BLaER1 (cell line): ENCODE data around the gene TMEM184A.
"Not testable (repeated sequence)": the region's sequence is repeated elsewhere in the genome, so short reads cannot be mapped to it uniquely, and the experiment has no call there.

Experiments used
- H3K27ac ChIP-seq: shearing (Covaris generic); formaldehyde crosslinking; 2 replicates; pipeline ENCODE4 v1.8.1; 2022
- H3K27me3 ChIP-seq: shearing (Covaris generic); formaldehyde crosslinking; 2 replicates; pipeline ENCODE4 v1.8.1; 2022
- H3K36me3 ChIP-seq: shearing (Covaris generic); formaldehyde crosslinking; 2 replicates; pipeline ENCODE4 v1.8.1; 2022
- H3K4me1 ChIP-seq: shearing (Covaris generic); formaldehyde crosslinking; 2 replicates; pipeline ENCODE4 v1.8.1; 2022
- H3K4me2 ChIP-seq: shearing (Covaris generic); formaldehyde crosslinking; 2 replicates; pipeline ENCODE4 v1.8.1; 2022
- H3K4me3 ChIP-seq: shearing (Covaris generic); formaldehyde crosslinking; 2 replicates; pipeline ENCODE4 v1.8.1; 2022
- H3K9ac ChIP-seq: shearing (Covaris generic); formaldehyde crosslinking; 2 replicates; pipeline ENCODE4 v1.8.1; 2022
- H3K9me3 ChIP-seq: shearing (Covaris generic); formaldehyde crosslinking; 2 replicates; pipeline ENCODE4 v1.8.1; 2022
- H4K20me1 ChIP-seq: shearing (Covaris generic); formaldehyde crosslinking; 2 replicates; pipeline ENCODE4 v1.8.1; 2022
- Cebpa-rat ChIP-seq: shearing (Covaris generic); IDR thresholded peaks from 2 replicates; pipeline ENCODE4 v1.8.1; 2022

TMEM184A gene

DNA sequence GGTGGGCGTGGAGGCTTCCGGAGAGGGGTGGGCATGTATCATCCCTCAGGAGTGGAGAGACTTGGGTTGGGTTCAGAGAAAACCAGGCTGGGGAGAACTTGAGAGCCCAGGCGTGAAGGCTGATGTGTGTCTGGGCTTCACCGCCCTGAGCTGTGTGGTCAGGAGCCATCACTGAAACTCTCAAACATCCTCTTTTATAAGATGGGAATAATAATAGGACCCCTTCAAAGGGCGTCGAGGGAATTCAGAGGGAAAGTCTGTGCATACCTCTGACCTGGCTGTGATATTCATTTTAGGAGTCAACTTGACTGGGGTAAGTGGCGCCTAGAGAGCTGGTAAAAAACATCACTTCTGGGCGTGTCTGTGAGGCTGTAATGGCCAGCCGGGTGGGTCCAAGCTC, 34.9 kb upstream of the TMEM184A start:
- H3K4me3 ChIP-seq: peak overlapping the region; percentile 55
- H3K27me3 ChIP-seq: no peaks in the 10 kb centered on the region
- H3K9me3 ChIP-seq: peaks cover 11% of the 10 kb centered on the region
- H3K36me3 ChIP-seq: no peaks in the 10 kb centered on the region
- H4K20me1 ChIP-seq: no peaks in the 10 kb centered on the region
- no peak for TF ChIP-seq Cebpa-rat
- H3K4me1 ChIP-seq: peaks cover 77% of the 10 kb centered on the region
- peak overlapping the region; percentile 81 for H3K27ac ChIP-seq
- H3K4me2 ChIP-seq: peak overlapping the region; percentile 93
- peak overlapping the region; percentile 54 for H3K9ac ChIP-seq

DNA sequence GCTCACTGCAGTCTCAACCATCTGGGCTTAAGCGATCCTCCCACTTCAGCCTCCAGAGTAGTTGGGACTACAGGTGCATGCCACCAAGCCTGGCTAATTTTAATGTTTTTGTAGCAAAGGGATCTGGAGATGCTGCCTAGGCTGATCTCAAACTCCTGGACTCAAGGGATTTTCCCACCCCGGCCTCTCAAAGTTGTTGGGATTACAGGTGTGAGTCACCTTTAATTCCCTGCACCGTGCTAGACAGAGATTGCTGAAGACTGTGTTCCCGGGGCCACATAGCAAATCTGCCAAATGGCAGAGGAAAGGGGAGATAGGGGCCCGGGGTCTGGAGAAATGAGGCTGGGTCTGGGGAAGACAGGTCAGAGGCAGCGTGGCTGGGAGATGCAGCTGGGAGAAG, 34.5 kb upstream of the TMEM184A start:
- H3K4me2 ChIP-seq: peak overlapping the region; percentile 93
- TF ChIP-seq Cebpa-rat: no peak
- H3K27me3 ChIP-seq: no peaks in the 10 kb centered on the region
- peak overlapping the region; percentile 81 for H3K27ac ChIP-seq
- no peaks in the 10 kb centered on the region for H3K36me3 ChIP-seq
- H3K4me1 ChIP-seq: peaks cover 82% of the 10 kb centered on the region
- H3K4me3 ChIP-seq: 0 out of 2 replicates have a peak overlapping the region, but pooled peaks have one; percentile 55
- no peaks in the 10 kb centered on the region for H4K20me1 ChIP-seq
- H3K9me3 ChIP-seq: peaks cover 11% of the 10 kb centered on the region
- H3K9ac ChIP-seq: peak overlapping the region; percentile 54; the same call in 1 of the 2 replicates

DNA sequence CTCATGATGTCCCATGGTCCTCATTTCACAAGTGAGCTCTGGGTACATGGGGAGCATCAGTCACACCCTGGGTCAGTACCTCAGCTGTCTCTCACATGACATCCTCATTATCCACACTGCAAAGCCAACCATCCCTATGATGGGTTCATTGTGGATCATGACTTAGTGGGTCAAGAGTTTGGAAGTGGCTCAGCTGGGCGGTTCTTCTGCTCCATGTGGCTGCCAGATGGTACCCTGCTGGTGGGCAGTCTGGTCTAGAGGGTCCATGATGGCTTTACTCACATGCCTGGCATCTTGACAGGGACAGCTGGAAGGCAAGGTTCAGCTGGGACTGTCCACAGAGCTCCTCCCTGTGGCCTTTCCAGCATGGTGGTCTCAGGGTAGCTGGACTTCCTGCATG, 33.0 kb upstream of the TMEM184A start:
- Histone ChIP-seq H3K27ac (no peak overlapping the region), H3K4me2 (peak overlapping the region; percentile 93), H3K27me3 (no peaks in the 10 kb centered on the region), H3K9ac (no peak overlapping the region), H3K4me3 (no peak overlapping the region), H3K36me3 (no peaks in the 10 kb centered on the region), H3K9me3 (peaks cover 11% of the 10 kb centered on the region), H4K20me1 (no peaks in the 10 kb centered on the region), H3K4me1 (peaks cover 97% of the 10 kb centered on the region)
- no peak for TF ChIP-seq Cebpa-rat

DNA sequence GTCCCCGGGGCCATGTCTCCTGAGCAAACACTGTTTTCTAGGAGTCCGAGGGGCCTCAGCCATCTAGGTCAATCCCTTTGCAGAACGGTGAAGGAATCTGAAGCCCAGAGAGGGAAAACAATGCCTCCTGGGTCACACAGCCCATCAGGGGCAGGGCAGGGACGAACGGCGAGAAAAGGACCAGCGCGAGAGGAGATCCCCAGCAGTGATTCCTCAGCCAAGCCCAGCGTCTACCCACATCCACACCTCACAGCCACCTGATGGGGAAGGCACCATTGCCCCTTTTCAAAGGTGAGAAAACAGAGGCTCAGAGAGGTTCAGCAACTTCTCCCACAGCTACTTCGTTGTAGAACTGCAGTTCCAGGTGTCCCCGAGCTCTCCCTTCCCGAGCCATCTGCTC, 31.7 kb upstream of the TMEM184A start:
- Histone ChIP-seq H3K4me3 (no peak overlapping the region), H3K4me2 (peak overlapping the region; percentile 93), H4K20me1 (no peaks in the 10 kb centered on the region), H3K9ac (no peak overlapping the region), H3K27me3 (no peaks in the 10 kb centered on the region), H3K27ac (no peak overlapping the region), H3K4me1 (peaks cover 95% of the 10 kb centered on the region), H3K9me3 (peaks cover 11% of the 10 kb centered on the region), H3K36me3 (no peaks in the 10 kb centered on the region)
- TF ChIP-seq Cebpa-rat: no peak

DNA sequence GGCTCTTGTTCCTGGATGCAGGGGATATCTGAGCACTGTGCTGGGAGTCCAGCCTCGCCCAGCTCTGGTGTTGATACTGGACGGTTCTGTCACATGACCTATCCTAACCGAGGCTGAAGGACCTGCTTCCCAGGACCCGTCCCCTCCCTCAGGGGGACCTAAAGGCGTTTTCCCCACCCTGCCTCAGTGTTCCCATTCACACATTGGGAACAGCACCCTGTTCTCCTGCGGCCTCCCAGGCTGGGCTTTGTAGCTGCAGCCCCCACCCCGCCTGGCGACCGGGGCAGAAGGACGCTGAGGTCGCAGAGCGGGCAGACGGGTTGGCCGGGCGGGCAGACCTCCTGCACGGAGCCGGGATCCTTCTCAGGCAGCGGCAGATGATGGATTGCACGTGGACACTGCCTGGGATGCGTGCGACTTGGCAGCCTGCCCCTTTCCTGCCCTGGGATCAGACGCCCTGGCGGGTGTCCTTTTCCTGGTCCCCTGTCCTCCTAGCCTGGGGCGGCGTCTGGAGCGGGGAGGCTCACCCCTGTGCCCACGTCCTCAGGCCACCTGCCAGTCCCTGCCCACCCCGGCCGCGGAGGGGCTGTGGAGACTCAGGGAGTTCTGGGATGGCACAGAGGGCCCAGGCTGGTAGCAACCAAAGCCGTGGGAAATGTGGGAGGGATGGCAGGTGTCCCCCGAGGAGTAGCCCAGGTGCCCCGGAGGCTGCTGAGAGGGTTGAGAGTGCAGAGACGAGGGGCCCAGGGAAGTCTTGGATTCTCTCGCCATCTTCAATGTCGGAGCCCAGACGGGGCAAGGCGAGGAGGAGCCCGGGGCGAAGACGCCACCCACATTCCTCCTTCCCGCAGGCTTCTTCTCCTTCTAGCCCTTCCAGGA, 31.1 kb upstream of the TMEM184A start:
- Histone ChIP-seq H4K20me1 (no peaks in the 10 kb centered on the region), H3K4me2 (peak overlapping the region; percentile 93), H3K4me1 (peaks cover 92% of the 10 kb centered on the region), H3K9me3 (peaks cover 11% of the 10 kb centered on the region), H3K9ac (peak overlapping the region; percentile 56), H3K36me3 (no peaks in the 10 kb centered on the region), H3K27me3 (no peaks in the 10 kb centered on the region), H3K27ac (peak overlapping the region; percentile 80; the same call in 1 of the 2 replicates), H3K4me3 (peak overlapping the region; percentile 44; the same call in 1 of the 2 replicates)
- TF ChIP-seq Cebpa-rat: no peak

DNA sequence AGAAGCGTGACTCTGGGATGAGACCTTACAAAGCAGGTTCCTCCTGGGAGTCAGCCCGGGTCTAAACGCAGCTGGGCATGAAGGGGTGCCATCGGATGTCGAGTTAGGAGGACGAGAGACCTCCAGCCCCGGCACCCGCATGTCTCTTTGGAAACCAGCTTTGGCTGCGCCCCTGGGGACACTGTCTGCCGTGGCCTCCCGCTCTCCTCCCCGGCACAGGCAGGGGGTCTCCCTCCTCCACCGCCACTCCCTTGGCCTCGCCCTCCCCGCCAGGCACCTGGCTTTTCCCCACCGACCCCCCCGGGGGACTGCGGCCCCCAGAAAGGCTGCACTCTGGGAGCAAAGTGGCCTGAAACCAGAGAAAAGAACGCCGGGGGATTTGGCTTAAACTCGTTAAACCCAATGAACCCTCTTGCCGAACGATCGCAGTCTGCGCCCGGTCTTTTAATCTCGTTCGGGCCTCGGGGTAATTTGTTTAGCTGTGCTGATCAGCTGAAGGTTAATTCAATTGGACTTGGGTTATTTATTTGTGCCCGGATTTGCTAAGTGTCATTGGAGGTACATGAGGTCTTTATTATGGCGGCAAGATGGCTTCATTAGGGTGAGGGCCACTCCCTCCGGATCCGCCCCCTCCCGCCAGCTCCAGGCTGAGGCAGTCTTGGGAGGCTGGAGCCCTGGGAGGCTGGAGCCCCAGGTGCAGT, 30.3 kb upstream of the TMEM184A start:
- Histone ChIP-seq H3K27me3 (no peaks in the 10 kb centered on the region), H3K27ac (peak overlapping the region; percentile 80), H3K4me1 (peaks cover 92% of the 10 kb centered on the region), H3K9ac (peak overlapping the region; percentile 56), H3K36me3 (no peaks in the 10 kb centered on the region), H3K9me3 (peaks cover 11% of the 10 kb centered on the region), H4K20me1 (no peaks in the 10 kb centered on the region), H3K4me2 (peak overlapping the region; percentile 93), H3K4me3 (peak overlapping the region; percentile 44)
- no peak for TF ChIP-seq Cebpa-rat

DNA sequence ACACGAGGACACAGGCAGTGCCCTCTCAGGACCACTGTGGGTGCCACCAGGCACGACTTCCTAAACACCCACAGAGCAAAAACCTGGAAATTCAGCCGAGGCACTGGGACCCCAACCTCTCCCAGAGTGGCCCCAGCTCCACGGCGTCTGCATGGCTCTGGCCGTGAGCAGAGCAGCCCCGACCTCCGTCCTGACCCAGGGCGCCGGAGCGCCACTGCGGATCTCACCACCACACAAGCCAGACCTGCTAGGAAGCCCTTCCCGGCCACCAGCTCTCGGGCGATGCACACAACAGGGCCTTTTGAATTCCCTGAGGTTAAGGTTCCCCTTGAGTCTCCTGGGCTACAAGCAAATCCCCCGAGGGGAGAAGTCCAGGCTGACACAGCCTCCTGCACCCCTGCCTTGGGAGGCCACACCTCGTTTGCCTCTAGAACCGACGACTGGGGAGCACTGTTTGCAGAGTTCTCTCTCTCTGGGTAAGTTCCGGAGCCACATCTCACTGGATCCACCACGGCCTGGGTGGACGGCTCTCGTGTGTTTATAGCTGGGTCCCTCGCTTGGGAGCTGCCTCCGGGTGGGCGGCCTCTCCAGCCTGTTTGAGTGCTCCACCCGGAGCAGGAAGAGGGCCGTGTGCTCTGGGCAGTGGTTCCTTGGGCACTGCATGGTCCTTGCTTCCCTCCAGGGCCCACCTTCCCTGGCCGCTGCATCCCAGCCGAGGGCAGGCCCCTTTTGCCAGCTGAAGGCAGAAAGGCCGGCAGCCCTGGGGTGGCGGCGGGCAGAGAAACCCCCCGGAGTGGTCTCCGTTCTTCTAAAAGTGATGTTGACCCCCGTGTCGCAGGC, 29.4 kb upstream of the TMEM184A start:
- Histone ChIP-seq H3K9ac (peak overlapping the region; percentile 56), H3K9me3 (peaks cover 11% of the 10 kb centered on the region), H3K27ac (peak overlapping the region; percentile 80), H3K4me2 (peak overlapping the region; percentile 93), H3K4me3 (peak overlapping the region; percentile 44), H4K20me1 (no peaks in the 10 kb centered on the region), H3K27me3 (no peaks in the 10 kb centered on the region), H3K36me3 (no peaks in the 10 kb centered on the region), H3K4me1 (peaks cover 92% of the 10 kb centered on the region)
- TF ChIP-seq Cebpa-rat: no peak

DNA sequence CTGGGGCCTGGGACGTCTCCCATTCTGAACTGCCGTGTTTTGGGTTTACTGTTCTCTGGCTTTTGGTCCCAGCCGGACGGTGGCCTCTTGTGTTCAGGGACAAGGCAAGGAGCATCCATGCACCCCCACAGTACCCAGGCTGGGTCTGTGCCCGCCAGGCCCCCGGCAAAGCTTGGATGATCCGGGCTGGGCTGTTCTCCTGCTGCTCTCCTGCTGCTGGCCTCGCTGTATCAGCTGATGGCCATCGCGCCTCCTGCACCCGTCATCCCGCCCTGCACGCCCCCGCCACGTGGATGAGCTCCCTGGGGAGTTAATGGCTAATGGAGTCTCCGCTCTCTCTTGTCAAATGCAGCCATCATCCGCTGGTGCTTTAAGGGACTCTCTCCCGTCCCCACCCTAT, 28.7 kb upstream of the TMEM184A start:
- no peak for TF ChIP-seq Cebpa-rat
- no peaks in the 10 kb centered on the region for H3K27me3 ChIP-seq
- no peaks in the 10 kb centered on the region for H4K20me1 ChIP-seq
- no peak overlapping the region for H3K27ac ChIP-seq
- peaks cover 11% of the 10 kb centered on the region for H3K9me3 ChIP-seq
- H3K4me1 ChIP-seq: peaks cover 92% of the 10 kb centered on the region
- H3K9ac ChIP-seq: 0 out of 2 replicates have a peak overlapping the region, but pooled peaks have one; percentile 56
- H3K4me2 ChIP-seq: peak overlapping the region; percentile 93
- H3K36me3 ChIP-seq: no peaks in the 10 kb centered on the region
- no peak overlapping the region for H3K4me3 ChIP-seq

DNA sequence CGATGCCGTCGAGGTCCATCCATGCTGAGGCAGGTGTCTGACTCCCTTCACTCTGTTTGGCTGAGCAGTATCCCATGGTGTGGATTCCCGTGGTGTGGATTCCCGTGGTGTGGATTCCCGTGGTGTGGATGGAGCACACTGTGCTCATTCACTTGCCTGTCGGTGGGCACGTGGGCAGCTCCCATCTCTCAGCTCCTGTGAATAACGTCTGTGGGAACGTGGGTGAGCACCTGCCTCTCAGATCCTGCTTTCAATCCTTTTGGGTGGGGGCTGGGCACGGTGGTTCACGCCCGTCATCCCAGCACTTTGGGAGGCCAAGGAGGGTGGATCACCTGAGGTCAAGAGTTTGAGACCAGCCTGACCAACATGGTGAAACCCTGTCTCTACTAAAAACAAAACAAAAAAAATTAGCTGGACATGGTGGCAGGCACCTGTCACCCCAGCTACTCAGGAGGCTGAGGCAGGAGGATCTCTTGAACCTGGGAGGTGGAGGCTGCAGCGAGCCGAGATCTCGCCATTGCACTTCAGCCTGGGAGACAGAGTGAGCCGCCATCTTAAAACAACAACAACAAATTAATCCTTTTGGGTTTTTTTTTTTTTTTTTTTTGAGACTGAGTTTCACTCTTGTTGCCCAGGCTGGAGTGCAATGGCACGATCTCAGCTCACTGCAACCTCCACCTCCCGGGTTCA, 27.4 kb upstream of the TMEM184A start:
- H3K9ac ChIP-seq, H3K36me3 ChIP-seq, H3K9me3 ChIP-seq, H3K27ac ChIP-seq, H4K20me1 ChIP-seq, H3K4me3 ChIP-seq, H3K27me3 ChIP-seq: not testable (repeated sequence)
- Histone ChIP-seq H3K4me2 (0 out of 2 replicates have a peak overlapping the region, but pooled peaks have one; percentile 4), H3K4me1 (peaks cover 89% of the 10 kb centered on the region)
